A204.1 (cell line): ENCODE results near the gene METRN.

Source experiments
- FAIRE-seq: peaks from 2 replicates; lab custom pipeline; 2012; peaks lifted over from hg19 to GRCh38; lab: Jason Lieb, UNC

METRN gene

DNA sequence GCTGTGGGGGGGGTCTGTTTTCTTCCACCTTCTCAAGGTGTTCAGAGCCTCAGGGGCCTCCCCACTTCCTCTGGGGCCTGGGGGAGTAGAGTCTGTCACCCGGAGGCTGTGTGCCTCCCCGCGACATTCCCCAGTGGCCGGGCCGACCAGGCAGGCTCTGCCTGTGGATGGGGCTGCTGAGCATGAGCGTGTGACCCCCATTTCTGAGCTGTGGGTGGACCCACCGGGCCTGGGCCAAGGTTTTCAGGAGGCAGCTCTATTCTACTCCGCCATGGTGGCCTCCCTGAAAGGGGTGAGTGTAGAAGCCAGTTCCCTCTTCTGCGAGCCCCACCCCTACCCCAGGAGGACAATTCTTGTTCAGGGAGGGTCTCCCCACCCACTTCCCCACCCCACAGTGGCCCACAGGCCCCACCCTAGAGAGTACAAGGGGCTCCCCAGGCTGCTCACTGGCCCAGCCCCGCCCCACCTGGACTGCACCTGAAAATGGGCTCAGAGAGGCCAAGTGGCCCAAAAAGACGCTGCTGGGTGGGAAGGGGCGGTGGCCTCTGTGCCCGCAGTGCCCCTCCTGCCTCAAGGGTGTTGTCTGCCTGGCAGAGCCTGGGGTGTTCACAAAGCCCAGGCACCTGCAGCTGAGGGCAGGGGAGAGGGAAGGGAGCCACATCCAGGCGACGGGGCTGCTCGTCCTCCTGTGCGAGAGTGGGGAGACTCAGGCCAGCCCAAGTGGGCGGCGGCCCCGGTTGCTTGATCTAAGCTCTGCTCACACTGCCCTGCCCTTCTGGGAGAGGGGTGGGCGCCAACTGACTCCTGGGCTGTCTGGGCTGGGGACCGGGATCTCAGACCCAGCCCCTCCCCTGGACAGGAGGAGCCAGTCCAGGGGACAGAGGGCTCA lies 47.0 kb downstream of the METRN start:
- no peak for FAIRE-seq

DNA sequence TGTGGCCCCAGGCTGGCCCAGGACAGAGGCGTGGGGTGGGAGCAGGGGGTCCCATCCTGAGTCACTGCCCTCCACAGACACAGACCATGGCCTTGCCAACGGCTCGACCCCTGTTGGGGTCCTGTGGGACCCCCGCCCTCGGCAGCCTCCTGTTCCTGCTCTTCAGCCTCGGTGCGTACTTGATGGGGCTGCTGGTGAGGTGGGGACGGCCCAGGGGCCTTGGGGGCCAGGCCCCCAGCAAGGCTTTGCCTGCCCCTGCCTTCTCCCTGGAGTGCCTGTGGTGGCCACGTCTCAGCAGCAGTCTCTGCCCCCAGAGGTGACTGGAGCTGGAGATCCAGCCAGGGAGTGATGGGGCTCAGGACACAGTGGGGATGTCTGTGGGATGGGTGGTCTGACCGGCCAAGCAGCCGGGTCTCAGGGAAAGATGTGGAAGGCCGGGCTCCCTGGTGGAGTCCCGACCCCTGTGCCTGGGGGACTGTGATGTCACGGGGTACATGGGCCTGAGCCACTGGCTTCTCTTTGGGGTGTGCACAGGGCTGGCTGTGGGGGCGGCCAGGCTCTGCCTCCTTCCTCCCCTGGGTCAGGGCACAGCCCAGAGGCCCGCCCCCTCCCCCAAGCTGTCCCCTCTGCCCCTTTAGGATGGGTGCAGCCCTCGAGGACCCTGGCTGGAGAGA lies 47.8 kb downstream of the METRN start:
- FAIRE-seq: no peak

DNA sequence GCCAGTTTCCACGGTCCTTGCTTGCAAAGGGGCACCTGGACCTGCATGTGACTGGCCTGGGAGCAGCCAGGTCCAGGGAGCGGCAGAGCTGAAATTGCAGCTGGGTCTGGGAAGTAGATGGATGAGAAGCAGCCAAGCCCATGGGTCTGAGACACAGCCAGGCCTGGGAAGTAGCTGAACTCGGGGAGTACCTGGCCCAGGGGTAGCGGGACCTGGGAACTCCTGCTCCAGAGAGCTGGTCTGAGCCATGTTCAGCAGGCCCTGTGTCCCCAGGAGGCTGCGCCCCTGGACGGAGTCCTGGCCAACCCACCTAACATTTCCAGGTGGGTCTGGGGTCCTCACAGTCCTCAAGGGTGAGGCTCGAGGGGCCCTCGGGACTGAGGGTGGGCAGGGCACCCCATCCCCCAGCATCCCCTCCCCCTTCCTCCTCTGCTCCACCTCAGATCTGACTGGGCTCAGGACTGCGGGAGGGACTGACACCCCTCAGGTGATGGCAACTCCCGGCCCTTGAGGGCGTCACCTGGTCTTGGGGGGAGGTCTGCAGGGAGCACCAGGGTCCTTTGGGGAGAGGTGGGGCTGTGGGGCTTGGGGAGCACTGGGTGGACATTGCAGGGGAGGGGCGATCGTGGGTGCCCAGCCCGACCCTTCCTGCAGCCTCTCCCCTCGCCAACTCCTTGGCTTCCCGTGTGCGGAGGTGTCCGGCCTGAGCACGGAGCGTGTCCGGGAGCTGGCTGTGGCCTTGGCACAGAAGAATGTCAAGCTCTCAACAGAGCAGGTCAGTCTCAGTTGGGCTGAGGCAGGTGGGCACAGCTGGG lies 48.7 kb downstream of the METRN start:
- no peak for FAIRE-seq

DNA sequence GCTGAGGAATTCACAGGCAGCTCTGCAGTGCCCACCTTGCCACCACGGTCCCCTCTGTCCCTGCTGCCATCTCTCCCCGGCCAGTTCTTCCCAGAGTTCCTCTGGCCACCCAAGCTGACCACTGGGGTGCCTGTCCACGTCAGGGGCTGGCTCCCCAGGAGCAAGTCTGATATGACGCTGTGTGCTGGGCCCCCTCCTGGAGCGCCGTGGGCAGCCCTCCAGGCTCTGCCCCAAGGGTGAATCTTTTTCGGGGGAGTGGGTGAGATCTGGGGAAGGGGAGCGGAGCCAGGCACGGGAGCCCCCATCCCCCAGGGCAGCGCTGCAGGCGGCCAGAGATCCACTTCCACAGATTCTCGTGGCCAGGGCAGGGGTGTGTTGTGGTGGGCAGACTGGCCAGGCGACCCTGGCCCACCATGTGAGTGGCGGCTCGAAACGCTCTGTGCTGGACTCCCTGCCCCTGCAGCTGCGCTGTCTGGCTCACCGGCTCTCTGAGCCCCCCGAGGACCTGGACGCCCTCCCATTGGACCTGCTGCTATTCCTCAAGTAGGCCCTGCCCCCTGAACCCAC lies 49.3 kb downstream of the METRN start:
- FAIRE-seq: no peak

DNA sequence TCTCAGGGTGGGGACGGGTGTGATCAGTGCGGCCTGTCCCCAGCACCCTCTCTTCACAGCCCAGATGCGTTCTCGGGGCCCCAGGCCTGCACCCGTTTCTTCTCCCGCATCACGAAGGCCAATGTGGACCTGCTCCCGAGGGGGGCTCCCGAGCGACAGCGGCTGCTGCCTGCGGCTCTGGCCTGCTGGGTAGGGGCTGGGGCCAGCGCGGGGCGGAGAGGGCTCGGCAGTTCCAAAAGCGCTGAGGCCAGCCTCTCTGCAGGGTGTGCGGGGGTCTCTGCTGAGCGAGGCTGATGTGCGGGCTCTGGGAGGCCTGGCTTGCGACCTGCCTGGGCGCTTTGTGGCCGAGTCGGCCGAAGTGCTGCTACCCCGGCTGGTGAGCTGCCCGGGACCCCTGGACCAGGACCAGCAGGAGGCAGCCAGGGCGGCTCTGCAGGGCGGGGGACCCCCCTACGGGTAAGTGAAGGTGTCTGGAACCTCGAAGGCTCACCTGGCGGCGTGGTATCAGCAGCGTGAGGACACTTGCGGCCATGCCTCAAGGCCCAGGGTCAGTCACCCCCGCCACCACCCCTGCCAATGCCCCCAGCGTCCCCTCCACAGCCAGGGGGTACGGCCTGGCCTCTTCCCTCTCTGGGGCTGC lies 50.0 kb downstream of the METRN start:
- FAIRE-seq: no peak

DNA sequence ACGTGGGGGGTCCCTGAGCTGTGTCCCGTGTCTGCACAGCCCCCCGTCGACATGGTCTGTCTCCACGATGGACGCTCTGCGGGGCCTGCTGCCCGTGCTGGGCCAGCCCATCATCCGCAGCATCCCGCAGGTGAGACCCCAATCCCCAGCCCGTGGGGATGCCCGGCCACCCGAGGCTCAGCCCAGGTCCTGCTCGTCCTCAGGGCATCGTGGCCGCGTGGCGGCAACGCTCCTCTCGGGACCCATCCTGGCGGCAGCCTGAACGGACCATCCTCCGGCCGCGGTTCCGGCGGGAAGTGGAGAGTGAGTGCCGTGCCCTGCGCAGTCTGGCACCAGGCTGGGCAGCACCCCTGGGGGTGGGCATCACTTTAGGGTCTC lies 50.6 kb downstream of the METRN start:
- no peak for FAIRE-seq

DNA sequence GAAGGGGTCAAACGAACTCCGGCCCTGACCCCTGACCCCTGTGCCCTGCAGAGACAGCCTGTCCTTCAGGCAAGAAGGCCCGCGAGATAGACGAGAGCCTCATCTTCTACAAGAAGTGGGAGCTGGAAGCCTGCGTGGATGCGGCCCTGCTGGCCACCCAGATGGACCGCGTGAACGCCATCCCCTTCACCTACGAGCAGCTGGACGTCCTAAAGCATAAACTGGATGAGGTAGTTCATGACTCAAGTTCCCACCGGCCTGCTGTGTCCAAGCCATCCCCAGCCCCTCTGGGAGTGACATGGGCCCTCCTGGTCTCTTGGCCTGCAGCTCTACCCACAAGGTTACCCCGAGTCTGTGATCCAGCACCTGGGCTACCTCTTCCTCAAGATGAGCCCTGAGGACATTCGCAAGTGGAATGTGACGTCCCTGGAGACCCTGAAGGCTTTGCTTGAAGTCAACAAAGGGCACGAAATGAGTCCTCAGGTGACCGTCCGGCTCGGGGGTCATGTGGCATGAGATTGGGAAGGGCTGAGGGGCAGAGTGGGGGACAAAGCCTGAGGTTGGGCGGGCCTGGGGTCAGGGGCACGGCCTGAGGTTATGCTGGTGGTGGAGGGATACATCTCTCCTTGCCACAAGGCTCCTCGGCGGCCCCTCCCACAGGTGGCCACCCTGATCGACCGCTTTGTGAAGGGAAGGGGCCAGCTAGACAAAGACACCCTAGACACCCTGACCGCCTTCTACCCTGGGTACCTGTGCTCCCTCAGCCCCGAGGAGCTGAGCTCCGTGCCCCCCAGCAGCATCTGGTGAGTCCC lies 51.3 kb downstream of the METRN start:
- no peak for FAIRE-seq

DNA sequence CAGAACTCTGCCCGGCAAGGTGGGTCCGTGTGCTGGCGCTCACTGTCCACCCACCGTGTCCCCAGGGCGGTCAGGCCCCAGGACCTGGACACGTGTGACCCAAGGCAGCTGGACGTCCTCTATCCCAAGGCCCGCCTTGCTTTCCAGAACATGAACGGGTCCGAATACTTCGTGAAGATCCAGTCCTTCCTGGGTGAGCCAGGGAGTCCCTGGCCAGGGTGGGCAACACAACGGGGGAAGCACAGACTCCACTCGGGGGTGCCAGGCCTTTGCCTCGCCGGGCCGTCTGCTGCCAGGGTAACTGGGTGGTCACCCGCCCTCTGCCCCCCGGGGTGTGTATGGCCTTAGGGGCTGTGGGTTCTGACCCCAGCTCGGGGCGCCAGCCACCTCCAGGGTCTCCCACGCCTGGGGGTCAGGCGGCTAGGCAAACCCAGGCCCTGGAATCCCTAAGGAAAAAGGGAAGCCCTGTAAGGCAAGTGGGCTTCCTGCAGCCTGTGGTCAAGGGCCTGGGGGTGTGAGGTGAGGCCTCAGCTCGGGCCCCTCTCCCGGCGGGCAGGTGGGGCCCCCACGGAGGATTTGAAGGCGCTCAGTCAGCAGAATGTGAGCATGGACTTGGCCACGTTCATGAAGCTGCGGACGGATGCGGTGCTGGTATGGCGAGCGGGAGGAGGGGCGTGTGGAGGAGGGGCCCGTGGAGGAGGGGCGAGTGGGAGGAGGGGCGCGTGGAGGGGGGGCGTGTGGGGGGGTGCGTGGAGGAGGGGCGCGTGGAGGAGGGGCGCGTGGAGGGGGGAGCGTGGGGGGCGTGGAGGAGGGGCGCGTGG lies 52.1 kb downstream of the METRN start:
- no peak for FAIRE-seq

DNA sequence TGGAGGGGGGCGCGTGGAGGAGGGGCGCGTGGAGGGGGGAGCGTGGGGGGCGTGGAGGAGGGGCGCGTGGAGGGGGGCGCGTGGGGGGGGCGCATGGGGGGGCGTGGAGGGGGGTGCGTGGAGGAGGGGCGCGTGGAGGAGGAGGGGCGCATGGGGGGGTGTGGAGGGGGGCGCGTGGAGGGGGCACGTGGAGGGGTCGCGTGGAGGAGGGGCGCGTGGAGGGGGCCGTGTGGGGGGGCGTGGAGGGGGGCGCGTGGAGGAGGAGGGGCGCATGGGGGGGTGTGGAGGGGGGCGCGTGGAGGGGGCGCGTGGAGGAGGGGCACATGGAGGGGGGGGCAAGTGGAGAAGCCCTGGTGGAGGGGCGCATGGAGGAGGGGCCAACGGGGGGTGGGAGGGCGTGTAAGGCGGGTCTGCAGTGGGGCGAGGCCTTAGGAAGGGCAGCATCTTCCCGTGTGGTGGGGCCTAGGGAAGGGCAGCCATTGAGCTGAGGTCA lies 52.9 kb downstream of the METRN start:
- FAIRE-seq: no peak

DNA sequence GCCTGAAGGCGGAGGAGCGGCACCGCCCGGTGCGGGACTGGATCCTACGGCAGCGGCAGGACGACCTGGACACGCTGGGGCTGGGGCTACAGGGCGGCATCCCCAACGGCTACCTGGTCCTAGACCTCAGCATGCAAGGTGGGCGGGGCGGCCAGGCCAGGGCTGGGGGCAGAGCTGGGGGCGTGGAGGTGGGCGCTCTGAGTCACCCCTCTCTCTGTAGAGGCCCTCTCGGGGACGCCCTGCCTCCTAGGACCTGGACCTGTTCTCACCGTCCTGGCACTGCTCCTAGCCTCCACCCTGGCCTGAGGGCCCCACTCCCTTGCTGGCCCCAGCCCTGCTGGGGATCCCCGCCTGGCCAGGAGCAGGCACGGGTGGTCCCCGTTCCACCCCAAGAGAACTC lies 53.5 kb downstream of the METRN start:
- no peak for FAIRE-seq
